CD14-positive monocyte (primary cell): ENCODE results near the gene UQCRQ. TPM values are rescaled to one million over a fixed set of nuclear protein-coding genes. Genes with fewer than 3 reads are reported as not detected.

ENCODE experiments used
- DNase-seq, 3 donors: peaks; one replicate each; pipeline ENCODE4 v3.0.0-alpha.2; 2011 to 2022
- H2AFZ ChIP-seq: 2 replicates; pipeline ENCODE4 v1.6.0; 2012; ENCODE audit warnings: mild to moderate bottlenecking, low read depth, low read length, inconsistent platforms; ENCODE audit not compliant: insufficient read depth, poor library complexity, severe bottlenecking
- H3K27ac ChIP-seq, 2 donors: 1 replicate in 1 of 2; 2 replicates in 1 of 2; pipeline ENCODE4 v1.5.1; 2012 to 2013; ENCODE audit warnings: low read length in 2 of 2, control low read depth in 1 of 2, inconsistent platforms in 1 of 2, low read depth in 1 of 2, mild to moderate bottlenecking in 1 of 2
- H3K27me3 ChIP-seq, 2 donors: one replicate each; pipeline versions ENCODE4 v1.6.0 to v1.6.1; 2011 to 2013; ENCODE audit warnings: low read length in 2 of 2; ENCODE audit not compliant: control insufficient read depth in 2 of 2, insufficient read depth in 2 of 2
- H3K36me3 ChIP-seq, 2 donors: replicated peaks in 1 of 2; 1 replicate in 1 of 2; 2 replicates in 1 of 2; pipeline versions ENCODE4 v1.5.1 to v1.6.1; 2012 to 2013; ENCODE audit warnings: low read length in 2 of 2, control low read depth in 1 of 2, inconsistent platforms in 1 of 2, mild to moderate bottlenecking in 1 of 2; ENCODE audit not compliant: insufficient read depth in 2 of 2, control insufficient read depth in 1 of 2
- H3K4me1 ChIP-seq, 2 donors: 1 replicate in 1 of 2; 2 replicates in 1 of 2; pipeline versions ENCODE4 v1.5.1 to v1.6.1; 2012 to 2013; ENCODE audit warnings: low read length in 2 of 2, control low read depth in 1 of 2, inconsistent platforms in 1 of 2, mild to moderate bottlenecking in 1 of 2, moderate library complexity in 1 of 2; ENCODE audit not compliant: insufficient read depth in 2 of 2, control insufficient read depth in 1 of 2
- H3K4me2 ChIP-seq: replicated peaks from 2 replicates; pipeline ENCODE3; 2012; ENCODE audit warnings: low read length, moderate library complexity, mild to moderate bottlenecking; ENCODE audit not compliant: poor library complexity, severe bottlenecking; ENCODE audit errors: extremely low read depth
- H3K4me3 ChIP-seq, 3 experiments: fragments of 200-600 bp in 1 of 3; sonication (generic) in 1 of 3; replicated peaks in 1 of 3; 1 replicate in 2 of 3; 2 replicates in 1 of 3; pipeline ENCODE4 v1.5.1; 2011 to 2013; ENCODE audit warnings: low read length in 3 of 3, mild to moderate bottlenecking in 3 of 3, control low read depth in 2 of 3, low read depth in 2 of 3, inconsistent platforms in 1 of 3, moderate library complexity in 1 of 3
- H3K79me2 ChIP-seq: 2 replicates; pipeline ENCODE4 v1.6.0; 2012; ENCODE audit warnings: mild to moderate bottlenecking, control low read depth, inconsistent platforms, low read length, moderate library complexity; ENCODE audit not compliant: insufficient read depth
- H3K9ac ChIP-seq: 2 replicates; pipeline ENCODE4 v1.6.0; 2017; ENCODE audit warnings: low read length, mild to moderate bottlenecking; ENCODE audit not compliant: insufficient read depth, poor library complexity, severe bottlenecking
- H3K9me3 ChIP-seq, 2 donors: replicated peaks in 1 of 2; 1 replicate in 1 of 2; 2 replicates in 1 of 2; pipeline versions ENCODE4 v1.5.1 to v1.6.1; 2012 to 2013; ENCODE audit warnings: low read length in 2 of 2, control low read depth in 1 of 2; ENCODE audit not compliant: control insufficient read depth in 1 of 2, insufficient read depth in 1 of 2
- H4K20me1 ChIP-seq: 2 replicates; pipeline ENCODE4 v1.6.0; 2012; ENCODE audit warnings: mild to moderate bottlenecking, low read length, control low read depth, moderate library complexity; ENCODE audit not compliant: insufficient read depth
- H3K27ac Mint-ChIP-seq, 7 donors: one replicate each; pipeline ENCODE4 v1.8.0; 2020; ENCODE audit warnings: mild to moderate bottlenecking in 7 of 7, mixed read lengths in 7 of 7, moderate library complexity in 6 of 7, inconsistent platforms in 2 of 7
- H3K27me3 Mint-ChIP-seq, 3 donors: one replicate each; pipeline ENCODE4 v1.8.0; 2021 to 2022; ENCODE audit warnings: low read depth in 3 of 3, mild to moderate bottlenecking in 3 of 3, mixed read lengths in 3 of 3, moderate library complexity in 3 of 3, inconsistent platforms in 1 of 3
- H3K36me3 Mint-ChIP-seq, 2 donors: one replicate each; pipeline ENCODE4 v1.8.0; 2020; ENCODE audit warnings: mixed read lengths in 2 of 2, inconsistent platforms in 1 of 2, mild to moderate bottlenecking in 1 of 2
- H3K4me1 Mint-ChIP-seq: one replicate; pipeline ENCODE4 v1.8.0; 2020; ENCODE audit warnings: mild to moderate bottlenecking, mixed read lengths
- H3K4me3 Mint-ChIP-seq, 2 donors: one replicate each; pipeline ENCODE4 v1.8.0; 2020; ENCODE audit warnings: mild to moderate bottlenecking in 2 of 2, mixed read lengths in 2 of 2, moderate library complexity in 1 of 2
- H3K9me3 Mint-ChIP-seq, 7 donors: one replicate each; pipeline ENCODE4 v1.8.0; 2020 to 2022; ENCODE audit warnings: mixed read lengths in 7 of 7, mild to moderate bottlenecking in 6 of 7, moderate library complexity in 6 of 7, inconsistent platforms in 2 of 7
- WGBS: methylation state at CpG from one replicate; pipeline ENCODE4 v1.1.5; 2013; ENCODE audit warnings: missing lambda C conversion rate; ENCODE audit not compliant: insufficient coverage; 5-methylcytosine and 5-hydroxymethylcytosine counted together
- intact Hi-C, 2 donors: fragments of 100-400 bp; cut with micrococcal nuclease; formaldehyde crosslinking; loops; one replicate each; pipeline versions ENCODE4 v1.15.0 to v1.15.1; 2023
- polyA plus RNA-seq, 3 donors: library from polyadenylated mRNA; depleted of rRNA in 1 of 3; unstranded in 2 of 3; stranded (reverse) in 1 of 3; fragments of 300-500 nt in 2 of 3; fragments of >200 nt in 1 of 3; fragmentation: Illumina TruSeq in 2 of 3; gene quantifications; 1 replicate in 2 of 3; 2 replicates in 1 of 3; pipeline ENCODE4 v1.2.3, GENCODE V29; 2012 to 2021
- TF ChIP-seq, protein P1 (sequence below): fragments of 200-600 bp; IDR thresholded peaks from one replicate; pipeline ENCODE4 v1.8.0; 2022; ENCODE audit warnings: antibody characterized with exemption, mild to moderate bottlenecking

UQCRQ gene
- polyA plus RNA-seq, 3 donors, result 81.6 to 880 (median 879) TPM

DNA sequence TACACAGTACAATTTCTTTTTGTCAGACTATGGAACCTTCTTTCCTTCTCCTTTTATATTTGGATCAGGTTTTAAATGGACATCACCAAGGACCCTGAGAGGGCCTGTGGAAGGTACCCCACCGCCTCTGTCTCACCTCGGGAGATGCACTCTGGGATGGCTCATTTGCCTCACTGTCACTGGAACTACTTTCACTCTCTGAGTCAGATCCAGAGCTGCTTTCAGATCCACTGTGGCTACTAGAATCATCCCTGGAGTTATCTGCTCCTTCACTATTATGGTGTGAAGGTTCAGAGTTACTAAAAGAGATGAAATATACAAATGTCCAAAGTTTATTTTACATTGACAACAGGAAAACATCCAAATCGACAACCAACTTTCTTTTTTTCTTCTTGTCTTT, 31.7 kb downstream of the UQCRQ start:
- H3K36me3 Mint-ChIP-seq, result peaks cover 73 to 82% of the 10 kb centered on the region in 2 donors
- no peaks in the 10 kb centered on the region for H3K79me2 ChIP-seq

GRCh38 chr5:132901036-132901435, 34.6 kb downstream of the UQCRQ start:
- no peak overlapping the region for H3K4me3 ChIP-seq
- H3K9me3 ChIP-seq, result no peaks in the 10 kb centered on the region
- Mint-ChIP-seq H3K9me3 (no peaks in the 10 kb centered on the region), H3K27ac (no peak overlapping the region), H3K27me3 (no peaks in the 10 kb centered on the region), H3K4me3 (no peak overlapping the region), H3K36me3 (peaks cover 68 to 72% of the 10 kb centered on the region in 2 donors), H3K4me1 (peaks cover 5% of the 10 kb centered on the region)
- no peaks in the 10 kb centered on the region for H3K4me1 ChIP-seq
- 100% methylated on average over 1 of the region's 4 CpGs for WGBS
- H3K79me2 ChIP-seq, result no peaks in the 10 kb centered on the region
- DNase-seq, result no peak
- intact Hi-C loops, result no loop called here
- H3K9ac ChIP-seq, result no peak overlapping the region
- H3K36me3 ChIP-seq, result peaks cover 65 to 85% of the 10 kb centered on the region in 2 donors
- H3K27me3 ChIP-seq, result no peaks in the 10 kb centered on the region
- H4K20me1 ChIP-seq, result peaks cover 21% of the 10 kb centered on the region
- no peak overlapping the region for H3K27ac ChIP-seq
- TF ChIP-seq, protein P1, sequence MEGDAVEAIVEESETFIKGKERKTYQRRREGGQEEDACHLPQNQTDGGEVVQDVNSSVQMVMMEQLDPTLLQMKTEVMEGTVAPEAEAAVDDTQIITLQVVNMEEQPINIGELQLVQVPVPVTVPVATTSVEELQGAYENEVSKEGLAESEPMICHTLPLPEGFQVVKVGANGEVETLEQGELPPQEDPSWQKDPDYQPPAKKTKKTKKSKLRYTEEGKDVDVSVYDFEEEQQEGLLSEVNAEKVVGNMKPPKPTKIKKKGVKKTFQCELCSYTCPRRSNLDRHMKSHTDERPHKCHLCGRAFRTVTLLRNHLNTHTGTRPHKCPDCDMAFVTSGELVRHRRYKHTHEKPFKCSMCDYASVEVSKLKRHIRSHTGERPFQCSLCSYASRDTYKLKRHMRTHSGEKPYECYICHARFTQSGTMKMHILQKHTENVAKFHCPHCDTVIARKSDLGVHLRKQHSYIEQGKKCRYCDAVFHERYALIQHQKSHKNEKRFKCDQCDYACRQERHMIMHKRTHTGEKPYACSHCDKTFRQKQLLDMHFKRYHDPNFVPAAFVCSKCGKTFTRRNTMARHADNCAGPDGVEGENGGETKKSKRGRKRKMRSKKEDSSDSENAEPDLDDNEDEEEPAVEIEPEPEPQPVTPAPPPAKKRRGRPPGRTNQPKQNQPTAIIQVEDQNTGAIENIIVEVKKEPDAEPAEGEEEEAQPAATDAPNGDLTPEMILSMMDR, result no peak
- no peak overlapping the region for H2AFZ ChIP-seq
- no peak overlapping the region for H3K4me2 ChIP-seq

More for the DNA sequence above, 31.7 kb downstream of the UQCRQ start:
- Histone ChIP-seq H3K27ac (no peak overlapping the region), H3K4me1 (no peaks in the 10 kb centered on the region), H3K4me3 (no peak overlapping the region), H3K9me3 (no peaks in the 10 kb centered on the region), H3K4me2 (no peak overlapping the region), H2AFZ (no peak overlapping the region), H3K27me3 (no peaks in the 10 kb centered on the region), H4K20me1 (peaks cover 5% of the 10 kb centered on the region), H3K9ac (no peak overlapping the region), H3K36me3 (peaks cover 80 to 99% of the 10 kb centered on the region in 2 donors)
- intact Hi-C loops, result no loop called here
- no peak for DNase-seq
- Mint-ChIP-seq H3K27me3 (no peaks in the 10 kb centered on the region), H3K9me3 (no peaks in the 10 kb centered on the region), H3K27ac (no peak overlapping the region), H3K4me1 (no peaks in the 10 kb centered on the region), H3K4me3 (no peak overlapping the region)
- 86% methylated on average over 3 of the region's 3 CpGs for WGBS
- TF ChIP-seq, protein P1, result no peak
